Measurements from ENCODE around the gene CD109. TPM values are rescaled to one million over a fixed set of nuclear protein-coding genes. Genes with fewer than 3 reads are reported as not detected.

CD109 gene
- polyA plus RNA-seq, 1 donor from 2014 or later = 0.07 TPM

- H3K9me3 ChIP-seq (ENCODE audit: low read length) = no peaks in the 10 kb centered on the region
- H4K20me1 ChIP-seq (ENCODE audit: insufficient read depth) = no peaks in the 10 kb centered on the region
- H3F3A ChIP-seq (ENCODE audit: insufficient read depth, low read length, poor library complexity, severe bottlenecking) = no peaks in the 10 kb centered on the region
- no peak overlapping the region for H3K9ac ChIP-seq (ENCODE audit: low read length)
- H3K36me3 ChIP-seq (ENCODE audit: insufficient read depth, low read length) = no peaks in the 10 kb centered on the region
- H3K27ac ChIP-seq (ENCODE audit: low read length) = no peak overlapping the region
- no peak overlapping the region for H3K4me3 ChIP-seq (ENCODE audit: low read length)
- H3K9me2 ChIP-seq (ENCODE audit: insufficient read depth, low read length) = no peaks in the 10 kb centered on the region
- H3K4me2 ChIP-seq (ENCODE audit: low read length) = no peak overlapping the region
- no peak overlapping the region for H2AFZ ChIP-seq (ENCODE audit: low read depth, low read length)
- no peaks in the 10 kb centered on the region for H3K27me3 ChIP-seq (ENCODE audit: insufficient read depth, low read depth, low read length)
- TF ChIP-seq TAF1 (IDR thresholded peaks at IDR 0.05; ENCODE audit: low read depth) = no peak
- TF ChIP-seq RAD21 (conservative IDR thresholded peaks at IDR 0.05) = no peak
- TF ChIP-seq EZH2 (IDR thresholded peaks at IDR 0.05; ENCODE audit: borderline replicate concordance, insufficient read depth, low read length, poor library complexity, severe bottlenecking) = no peak
- TF ChIP-seq EP300 (conservative IDR thresholded peaks at IDR 0.05; ENCODE audit: poor library complexity, severe bottlenecking) = no peak
- TF ChIP-seq SMC3 (conservative IDR thresholded peaks at IDR 0.05; ENCODE audit: poor library complexity) = no peak
- no peak for TF ChIP-seq MXI1 (conservative IDR thresholded peaks at IDR 0.05; ENCODE audit: poor library complexity, severe bottlenecking)
- no peak for TF ChIP-seq POLR2AphosphoS5 (IDR thresholded peaks at IDR 0.05)
- TF ChIP-seq, protein P1, sequence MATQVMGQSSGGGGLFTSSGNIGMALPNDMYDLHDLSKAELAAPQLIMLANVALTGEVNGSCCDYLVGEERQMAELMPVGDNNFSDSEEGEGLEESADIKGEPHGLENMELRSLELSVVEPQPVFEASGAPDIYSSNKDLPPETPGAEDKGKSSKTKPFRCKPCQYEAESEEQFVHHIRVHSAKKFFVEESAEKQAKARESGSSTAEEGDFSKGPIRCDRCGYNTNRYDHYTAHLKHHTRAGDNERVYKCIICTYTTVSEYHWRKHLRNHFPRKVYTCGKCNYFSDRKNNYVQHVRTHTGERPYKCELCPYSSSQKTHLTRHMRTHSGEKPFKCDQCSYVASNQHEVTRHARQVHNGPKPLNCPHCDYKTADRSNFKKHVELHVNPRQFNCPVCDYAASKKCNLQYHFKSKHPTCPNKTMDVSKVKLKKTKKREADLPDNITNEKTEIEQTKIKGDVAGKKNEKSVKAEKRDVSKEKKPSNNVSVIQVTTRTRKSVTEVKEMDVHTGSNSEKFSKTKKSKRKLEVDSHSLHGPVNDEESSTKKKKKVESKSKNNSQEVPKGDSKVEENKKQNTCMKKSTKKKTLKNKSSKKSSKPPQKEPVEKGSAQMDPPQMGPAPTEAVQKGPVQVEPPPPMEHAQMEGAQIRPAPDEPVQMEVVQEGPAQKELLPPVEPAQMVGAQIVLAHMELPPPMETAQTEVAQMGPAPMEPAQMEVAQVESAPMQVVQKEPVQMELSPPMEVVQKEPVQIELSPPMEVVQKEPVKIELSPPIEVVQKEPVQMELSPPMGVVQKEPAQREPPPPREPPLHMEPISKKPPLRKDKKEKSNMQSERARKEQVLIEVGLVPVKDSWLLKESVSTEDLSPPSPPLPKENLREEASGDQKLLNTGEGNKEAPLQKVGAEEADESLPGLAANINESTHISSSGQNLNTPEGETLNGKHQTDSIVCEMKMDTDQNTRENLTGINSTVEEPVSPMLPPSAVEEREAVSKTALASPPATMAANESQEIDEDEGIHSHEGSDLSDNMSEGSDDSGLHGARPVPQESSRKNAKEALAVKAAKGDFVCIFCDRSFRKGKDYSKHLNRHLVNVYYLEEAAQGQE (IDR thresholded peaks at IDR 0.05; ENCODE audit: borderline replicate concordance) = no peak
- TF ChIP-seq CTCF (IDR thresholded peaks at IDR 0.05; ENCODE audit: poor library complexity, severe bottlenecking) = no peak
- no peaks in the 10 kb centered on the region for H3K79me2 ChIP-seq (replicated peaks; ENCODE audit: insufficient read depth, low read length)
These were observed 100.9 kb downstream of the CD109 start for GRCh38 chr6:73796881-73797280.

GRCh38 chr6:73797861-73798260 lies 101.9 kb downstream of the CD109 start:
- Histone ChIP-seq H3K9me2 (ENCODE audit: insufficient read depth, low read length) (no peaks in the 10 kb centered on the region), H3K9ac (ENCODE audit: low read length) (no peak overlapping the region), H3K27ac (ENCODE audit: low read length) (no peak overlapping the region), H3K27me3 (ENCODE audit: insufficient read depth, low read depth, low read length) (no peaks in the 10 kb centered on the region), H3K9me3 (ENCODE audit: low read length) (no peaks in the 10 kb centered on the region), H3K36me3 (ENCODE audit: insufficient read depth, low read length) (no peaks in the 10 kb centered on the region), H2AFZ (ENCODE audit: low read depth, low read length) (no peak overlapping the region), H3K4me2 (ENCODE audit: low read length) (no peak overlapping the region), H4K20me1 (ENCODE audit: insufficient read depth) (no peaks in the 10 kb centered on the region), H3K79me2 (replicated peaks; ENCODE audit: insufficient read depth, low read length) (no peaks in the 10 kb centered on the region), H3F3A (ENCODE audit: insufficient read depth, low read length, poor library complexity, severe bottlenecking) (no peaks in the 10 kb centered on the region), H3K4me3 (ENCODE audit: low read length) (no peak overlapping the region)
- TF ChIP-seq POLR2AphosphoS5 (IDR thresholded peaks at IDR 0.05) = no peak
- no peak for TF ChIP-seq TAF1 (IDR thresholded peaks at IDR 0.05; ENCODE audit: low read depth)
- no peak for TF ChIP-seq SMC3 (conservative IDR thresholded peaks at IDR 0.05; ENCODE audit: poor library complexity)
- no peak for TF ChIP-seq MXI1 (conservative IDR thresholded peaks at IDR 0.05; ENCODE audit: poor library complexity, severe bottlenecking)
- TF ChIP-seq RAD21 (conservative IDR thresholded peaks at IDR 0.05) = no peak
- no peak for TF ChIP-seq EZH2 (IDR thresholded peaks at IDR 0.05; ENCODE audit: borderline replicate concordance, insufficient read depth, low read length, poor library complexity, severe bottlenecking)
- TF ChIP-seq EP300 (conservative IDR thresholded peaks at IDR 0.05; ENCODE audit: poor library complexity, severe bottlenecking) = no peak
- TF ChIP-seq CTCF (IDR thresholded peaks at IDR 0.05; ENCODE audit: poor library complexity, severe bottlenecking) = no peak
- TF ChIP-seq, protein P1 (IDR thresholded peaks at IDR 0.05; ENCODE audit: borderline replicate concordance) = no peak
